IMR-90 (cell line): ENCODE results near the gene KIFC3. TPM values are rescaled to one million over a fixed set of nuclear protein-coding genes. Genes with fewer than 3 reads are reported as not detected.

Experiments
- ATAC-seq: fragments of 200-7000 bp; cut with Tn5 transposase; 2 replicates; pipeline ENCODE4 v1.9.1; 2020; ENCODE audit warnings: low read depth, mild to moderate bottlenecking, moderate library complexity
- BruUV-seq: library from RNA; stranded (reverse); fragments of 400-500 nt; replicated peaks from 2 replicates; lab custom pipeline; 2021; lab: Mats Ljungman, UMichigan
- CTCF ChIA-PET: fragments of 300-600 bp; formaldehyde crosslinking; extraction: SDS; loops from one replicate; lab custom pipeline; 2021; ENCODE audit warnings: antibody characterized with exemption; lab: Yijun Ruan, JAX
- POLR2A ChIA-PET: fragments of 300-600 bp; sonication (Branson Sonifier 250); formaldehyde crosslinking; loops from one replicate; lab custom pipeline; 2022; ENCODE audit warnings: antibody characterized with exemption; ENCODE audit not compliant: unreplicated experiment; lab: Charles Lee
- DNase-seq: peaks from one replicate; pipeline ENCODE4 v3.0.0; 2013
- H2AFZ ChIP-seq: replicated peaks from 2 replicates; pipeline ENCODE3; 2013; ENCODE audit warnings: low read length, mild to moderate bottlenecking; ENCODE audit not compliant: poor library complexity
- H2AK5ac ChIP-seq: 2 replicates; pipeline ENCODE4 v1.6.1; 2013; ENCODE audit warnings: low read depth, low read length, inconsistent platforms
- H2AK9ac ChIP-seq: replicated peaks from 2 replicates; pipeline ENCODE3; 2013; ENCODE audit warnings: mild to moderate bottlenecking, low read depth, low read length, moderate library complexity; ENCODE audit not compliant: poor library complexity
- H2BK120ac ChIP-seq: 2 replicates; pipeline ENCODE4 v1.6.1; 2013; ENCODE audit warnings: low read depth, low read length, inconsistent platforms
- H2BK15ac ChIP-seq: 3 replicates; pipeline ENCODE4 v1.6.1; 2013; ENCODE audit warnings: low read depth, low read length, inconsistent platforms
- H2BK20ac ChIP-seq: 2 replicates; pipeline ENCODE4 v1.6.1; 2013; ENCODE audit warnings: low read depth, mild to moderate bottlenecking, inconsistent platforms, low read length, moderate library complexity
- H2BK5ac ChIP-seq: 2 replicates; pipeline ENCODE4 v1.6.1; 2013; ENCODE audit warnings: mild to moderate bottlenecking, low read depth, low read length, inconsistent platforms; ENCODE audit not compliant: poor library complexity, severe bottlenecking
- H3K14ac ChIP-seq: replicated peaks from 2 replicates; pipeline ENCODE4 v1.6.1; 2013; ENCODE audit warnings: low read depth, low read length, inconsistent platforms
- H3K18ac ChIP-seq: 2 replicates; pipeline ENCODE4 v1.6.1; 2013; ENCODE audit warnings: low read depth, low read length, control low read depth
- H3K23ac ChIP-seq: 2 replicates; pipeline ENCODE4 v1.6.1; 2013; ENCODE audit warnings: low read depth, low read length, inconsistent platforms
- H3K27ac ChIP-seq: 2 replicates; pipeline ENCODE4 v1.5.1; 2013; ENCODE audit warnings: mild to moderate bottlenecking, control low read depth, low read length; ENCODE audit not compliant: insufficient read depth
- H3K27me3 ChIP-seq: 2 replicates; pipeline ENCODE4 v1.6.1; 2013; ENCODE audit warnings: low read length; ENCODE audit not compliant: control insufficient read depth, insufficient read depth
- H3K36me3 ChIP-seq: 2 replicates; pipeline ENCODE4 v1.6.1; 2013; ENCODE audit warnings: low read length, mixed read lengths; ENCODE audit not compliant: control insufficient read depth, insufficient read depth
- H3K4ac ChIP-seq: 2 replicates; pipeline ENCODE4 v1.6.1; 2013; ENCODE audit warnings: low read depth, low read length, inconsistent platforms
- H3K4me1 ChIP-seq: 2 replicates; pipeline ENCODE4 v1.6.1; 2013; ENCODE audit warnings: low read length, mixed read lengths; ENCODE audit not compliant: control insufficient read depth, insufficient read depth
- H3K4me2 ChIP-seq: 2 replicates; pipeline ENCODE4 v1.6.1; 2013; ENCODE audit warnings: low read depth, mild to moderate bottlenecking, control low read depth, low read length, moderate library complexity
- H3K4me3 ChIP-seq: 2 replicates; pipeline ENCODE4 v1.5.1; 2013; ENCODE audit warnings: low read depth, mild to moderate bottlenecking, control low read depth, low read length, moderate library complexity; ENCODE audit not compliant: insufficient read depth
- H3K56ac ChIP-seq: 2 replicates; pipeline ENCODE4 v1.6.1; 2013; ENCODE audit warnings: low read length, inconsistent platforms; ENCODE audit not compliant: insufficient read depth; ENCODE audit errors: extremely low read depth
- H3K79me1 ChIP-seq, 2 experiments: 2 replicates each; pipeline ENCODE4 v1.6.1; 2013; ENCODE audit warnings: low read length in 2 of 2, inconsistent platforms in 1 of 2, low read depth in 1 of 2
- H3K9ac ChIP-seq: 2 replicates; pipeline ENCODE4 v1.6.1; 2013; ENCODE audit warnings: low read depth, low read length, control low read depth
- H3K9me1 ChIP-seq: 2 replicates; pipeline ENCODE4 v1.6.1; 2013; ENCODE audit warnings: low read length, inconsistent platforms; ENCODE audit not compliant: insufficient read depth
- H3K9me3 ChIP-seq: 2 replicates; pipeline ENCODE4 v1.6.1; 2013; ENCODE audit warnings: low read length; ENCODE audit not compliant: control insufficient read depth, insufficient read depth
- H4K20me1 ChIP-seq: 2 replicates; pipeline ENCODE4 v1.6.1; 2013; ENCODE audit warnings: low read length, inconsistent platforms; ENCODE audit not compliant: insufficient read depth
- H4K5ac ChIP-seq: 2 replicates; pipeline ENCODE4 v1.6.1; 2013; ENCODE audit warnings: mild to moderate bottlenecking, low read depth, low read length, control low read depth
- H4K8ac ChIP-seq, 2 experiments: 2 replicates each; pipeline ENCODE4 v1.6.1; 2013; ENCODE audit warnings: low read depth in 2 of 2, low read length in 2 of 2, control low read depth in 1 of 2, inconsistent platforms in 1 of 2
- H4K91ac ChIP-seq: 2 replicates; pipeline ENCODE4 v1.6.1; 2013; ENCODE audit warnings: low read depth, low read length, inconsistent platforms; ENCODE audit not compliant: insufficient read depth
- CEBPB ChIP-seq: IDR thresholded peaks from 2 replicates; pipeline ENCODE4 v1.6.1; 2012; ENCODE audit warnings: low read depth, low read length, improper control_type of control experiment
- CHD1 ChIP-seq: IDR thresholded peaks from 2 replicates; pipeline ENCODE4 v1.6.1; 2012; ENCODE audit warnings: low read depth, low read length, improper control_type of control experiment
- CTCF ChIP-seq: conservative IDR thresholded peaks from 2 replicates; pipeline ENCODE4 v1.5.1; 2012; ENCODE audit warnings: mild to moderate bottlenecking, low read depth, low read length, improper control_type of control experiment
- FOS ChIP-seq: fragments of 150-350 bp; IDR thresholded peaks from 2 replicates; pipeline ENCODE4 v1.6.1; 2016; ENCODE audit warnings: low read depth, low read length
- MAFK ChIP-seq: IDR thresholded peaks from 2 replicates; pipeline ENCODE4 v1.6.1; 2012; ENCODE audit warnings: low read depth, low read length, improper control_type of control experiment
- MXI1 ChIP-seq: IDR thresholded peaks from 2 replicates; pipeline ENCODE4 v1.6.1; 2012; ENCODE audit warnings: low read depth, mild to moderate bottlenecking, low read length, moderate library complexity, borderline replicate concordance
- NFE2L2 ChIP-seq: fragments of 150-350 bp; IDR thresholded peaks from 2 replicates; pipeline ENCODE4 v1.6.1; 2016; ENCODE audit warnings: low read depth, mild to moderate bottlenecking, low read length
- POLR2A ChIP-seq: IDR thresholded peaks from 2 replicates; pipeline ENCODE4 v1.6.1; 2012; ENCODE audit warnings: mild to moderate bottlenecking, low read depth, low read length
- RAD21 ChIP-seq: IDR thresholded peaks from 2 replicates; pipeline ENCODE4 v1.6.1; 2012; ENCODE audit warnings: low read length, improper control_type of control experiment
- RCOR1 ChIP-seq: IDR thresholded peaks from 2 replicates; pipeline ENCODE4 v1.6.1; 2012; ENCODE audit warnings: mild to moderate bottlenecking, low read length, improper control_type of control experiment; ENCODE audit not compliant: insufficient replicate concordance
- RFX5 ChIP-seq: IDR thresholded peaks from 2 replicates; pipeline ENCODE4 v1.8.0; 2012; ENCODE audit warnings: low read depth, mild to moderate bottlenecking, low read length, moderate library complexity
- SMC3 ChIP-seq: fragments of 150-350 bp; IDR thresholded peaks from 2 replicates; pipeline ENCODE4 v1.6.1; 2016; ENCODE audit warnings: low read depth, mild to moderate bottlenecking, antibody characterized with exemption, low read length, moderate library complexity
- USF2 ChIP-seq: fragments of 150-350 bp; IDR thresholded peaks from 2 replicates; pipeline ENCODE4 v1.6.1; 2017; ENCODE audit warnings: mild to moderate bottlenecking, antibody characterized with exemption, low read length, low read depth
- WGBS, 2 experiments: methylation state at CpG; one replicate each; pipeline versions ENCODE4 v1.1.5 to v1.1.7; 2013; ENCODE audit warnings: missing lambda C conversion rate in 2 of 2; ENCODE audit not compliant: insufficient read length in 1 of 2; ENCODE audit errors: extremely low coverage in 2 of 2; 5-methylcytosine and 5-hydroxymethylcytosine counted together
- dilution Hi-C: fragments of 300-500 bp; cut with HindIII; formaldehyde crosslinking; loops from one replicate; pipeline ENCODE4 v1.14.3; 2018; ENCODE audit warnings: low sequenced_read_pairs; ENCODE audit not compliant: unreplicated experiment
- in situ Hi-C: fragments of 300-500 bp; cut with MboI; formaldehyde crosslinking; loops from 3 replicates; pipeline ENCODE4 v1.14.3; 2019; ENCODE audit warnings: low sequenced_read_pairs, inconsistent platforms, mixed read lengths
- intact Hi-C: fragments of 100-400 bp; cut with micrococcal nuclease; formaldehyde crosslinking; loops from 2 replicates; pipeline ENCODE4 v1.10.0; 2022
- polyA plus RNA-seq, 3 experiments: library from polyadenylated mRNA; depleted of rRNA; stranded (reverse); fragments of >200 nt; gene quantifications; 2 replicates each; pipeline ENCODE4 v1.2.3, GENCODE V29; 2012; ENCODE audit warnings: low replicate concordance in 1 of 3
- total RNA-seq: library from RNA; depleted of rRNA; stranded (reverse); fragments of >200 nt; gene quantifications from 2 replicates; pipeline ENCODE4 v1.2.3, GENCODE V29; 2012

Gene KIFC3
- total and polyA plus RNA-seq, 2 of the 4 experiments (the other 2 are of a cell fraction) = 48.6 to 62.5 TPM

- no peak for TF ChIP-seq RCOR1
Observed at GRCh38 chr16:57758331-57759117, 43.8 kb downstream of the KIFC3 start (continued).

GRCh38 chr16:57757883-57758282 lies 44.4 kb downstream of the KIFC3 start:
- Histone ChIP-seq H2AK5ac (no peak overlapping the region), H3K9me1 (no peaks in the 10 kb centered on the region), H4K8ac (no peak overlapping the region), H3K23ac (no peak overlapping the region), H2BK5ac (no peak overlapping the region), H4K91ac (no peak overlapping the region), H3K18ac (no peak overlapping the region), H3K9ac (no peak overlapping the region), H3K4me1 (0 out of 2 replicates have a peak, but pooled peaks cover 2% of the 10 kb centered on the region), H4K5ac (no peak overlapping the region), H3K56ac (no peak overlapping the region), H3K9me3 (no peaks in the 10 kb centered on the region), H3K4me2 (no peak overlapping the region), H2BK120ac (no peak overlapping the region), H3K4ac (no peak overlapping the region), H3K27ac (no peak overlapping the region), H2AK9ac (no peak overlapping the region), H4K20me1 (no peaks in the 10 kb centered on the region; the same call in 1 of the 2 replicates), H2AFZ (no peak overlapping the region), H3K79me1 (peaks cover 0 to under 1% of the 10 kb centered on the region in 2 experiments; a peak in 1 of 4 replicates), H3K14ac (no peak overlapping the region), H2BK20ac (no peak overlapping the region), H2BK15ac (no peak overlapping the region), H3K4me3 (no peak overlapping the region), H3K36me3 (peaks cover 53% of the 10 kb centered on the region), H3K27me3 (no peaks in the 10 kb centered on the region)
- intact Hi-C loops (loop anchor here (1.0 kb wide), 3 partner anchors 105 to 243 kb away; partner anchors contain the start of gene USB1), dilution Hi-C loops (no loop called here), in situ Hi-C loops (loop anchor here (10.0 kb wide), 2 partner anchors 107 to 247 kb away; partner anchors contain the start of genes USB1 and ZNF319)
- ChIA-PET CTCF (interaction anchor here (0.6 to 2.3 kb wide), 3 partner anchors 46 to 106 kb away, joined by 3 to 12 read pairs (median 3); no protein-coding TSS in a partner anchor), POLR2A (no interaction called here)
- WGBS, 2 experiments = no CpG with 5 or more reads among the region's 7 CpGs
- DNase-seq = no peak
- no peak for ATAC-seq
- no TSS peak for BruUV-seq
- no peak for TF ChIP-seq NFE2L2
- no peak for TF ChIP-seq USF2
- TF ChIP-seq POLR2A = no peak
- no peak for TF ChIP-seq CTCF
- no peak for TF ChIP-seq FOS
- TF ChIP-seq RAD21 = no peak
- TF ChIP-seq RFX5 = no peak
- no peak for TF ChIP-seq SMC3
- no peak for TF ChIP-seq MAFK
- TF ChIP-seq CEBPB = no peak
- TF ChIP-seq CHD1 = no peak
- TF ChIP-seq MXI1 = no peak
